ENCODE measurements around the gene RIN1. TPM values are rescaled to one million over a fixed set of nuclear protein-coding genes. Genes with fewer than 3 reads are reported as not detected.

The RIN1 gene
- polyA plus RNA-seq, 1 experiment: 6.7 TPM

DNA sequence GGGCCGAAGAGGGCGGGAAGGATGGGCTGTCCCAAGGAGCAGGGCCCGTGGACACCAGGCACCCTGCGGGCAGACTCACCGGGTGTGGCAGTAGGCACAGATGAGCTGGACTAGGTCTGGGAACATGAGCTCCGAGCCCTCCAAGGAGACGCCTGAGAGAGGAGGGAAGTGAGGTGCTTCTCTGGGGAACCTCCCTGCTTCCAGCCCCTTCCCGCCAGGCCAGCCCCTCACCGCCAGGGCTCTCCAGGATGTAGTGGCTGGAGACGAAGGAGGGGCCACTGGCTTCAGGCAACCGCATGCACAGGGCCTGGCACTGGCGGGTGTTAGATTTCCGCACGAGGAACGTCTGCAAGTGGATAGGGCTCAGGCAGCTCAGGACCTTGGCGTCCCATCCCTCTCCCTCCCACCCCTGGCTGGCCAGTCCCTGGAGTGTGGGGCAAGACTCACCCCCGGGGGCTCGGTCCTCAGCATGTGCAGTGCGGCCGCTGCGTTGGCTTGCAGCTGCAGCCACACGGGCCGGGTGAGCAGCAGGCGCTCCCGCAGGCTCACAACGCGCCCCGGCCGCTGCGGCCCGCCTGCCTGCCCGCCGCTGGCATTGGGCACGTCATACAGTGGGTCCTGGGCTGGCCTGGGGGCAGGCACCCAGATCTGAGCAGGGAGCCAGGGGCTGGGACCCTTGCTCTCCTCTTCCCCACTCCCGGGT, 552 bp downstream of the RIN1 start:
- POLR2A ChIA-PET: interaction anchor here (0.5 to 3.7 kb wide), 15 partner anchors 9 to 779 kb away, joined by 3 to 99 read pairs (median 5); partner anchors contain the start of genes B4GAT1, BRMS1, CD248 and YIF1A

DNA sequence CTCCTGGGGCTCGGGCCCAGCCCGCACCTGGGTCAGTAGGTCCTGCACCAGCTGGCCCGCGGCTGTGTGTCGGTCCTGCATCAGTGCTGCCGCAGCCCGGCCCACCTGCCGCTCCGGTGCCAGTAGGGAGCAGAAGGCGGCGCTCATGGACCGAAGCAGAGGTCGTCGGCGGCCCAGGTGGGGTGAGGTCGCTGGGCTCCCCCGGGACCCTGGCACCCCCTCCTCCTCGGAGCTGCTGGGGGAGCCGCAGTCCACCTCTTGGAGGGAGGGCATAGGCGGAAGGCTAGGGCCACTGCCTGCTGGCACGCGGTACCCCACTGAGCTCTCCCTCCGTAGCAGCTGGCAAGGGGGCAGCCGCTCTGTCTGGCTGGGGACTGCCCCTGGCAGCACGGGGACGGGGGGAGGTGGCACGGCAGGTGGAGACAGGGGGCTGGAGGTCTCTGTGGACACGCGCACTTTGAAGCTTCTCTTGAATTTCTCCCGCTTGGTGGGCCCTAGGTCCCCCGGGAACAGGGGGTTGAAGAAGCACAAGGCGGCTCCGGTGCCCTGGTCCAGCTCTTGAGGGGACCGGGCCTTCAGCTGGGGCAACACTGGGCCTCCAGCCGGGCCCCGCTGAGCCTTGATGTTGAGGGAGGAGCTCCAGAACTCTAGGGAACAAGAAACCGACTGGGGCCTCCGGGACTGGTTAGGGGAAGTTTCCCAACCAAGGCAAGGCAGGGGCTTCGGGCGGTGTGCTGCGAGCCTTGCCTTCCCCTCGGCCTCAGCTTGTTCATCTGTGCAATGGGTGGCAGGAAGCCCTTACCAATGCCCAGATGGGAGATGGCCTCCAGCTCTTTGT, 1.4 kb downstream of the RIN1 start:
- POLR2A ChIA-PET: interaction anchor here (0.5 to 3.7 kb wide), 6 partner anchors 10 to 778 kb away, joined by 4 to 99 read pairs (median 17); partner anchors contain the start of genes BRMS1, CD248 and YIF1A
- H3K9me3 ChIP-seq (ENCODE audit: control insufficient read depth, insufficient read depth, low read length): peaks cover 3% of the 10 kb centered on the region; the same call in 1 of the 2 replicates
- CTCF ChIA-PET: interaction anchor here (0.6 to 2.3 kb wide), 4 partner anchors 13 to 54 kb away, joined by 4 to 64 read pairs (median 6); partner anchors contain the start of gene YIF1A
- H3K27me3 ChIP-seq (ENCODE audit: control insufficient read depth, insufficient read depth, low read length): no peaks in the 10 kb centered on the region
- peak overlapping the region; percentile 85 for H3K4me3 ChIP-seq (ENCODE audit: low read depth, low read length)
- no peak for DNase-seq (ENCODE audit: low read depth, low spot score)
- H3K27ac ChIP-seq (ENCODE audit: low read depth, low read length): peak overlapping the region; percentile 97
- TF ChIP-seq, protein P1, sequence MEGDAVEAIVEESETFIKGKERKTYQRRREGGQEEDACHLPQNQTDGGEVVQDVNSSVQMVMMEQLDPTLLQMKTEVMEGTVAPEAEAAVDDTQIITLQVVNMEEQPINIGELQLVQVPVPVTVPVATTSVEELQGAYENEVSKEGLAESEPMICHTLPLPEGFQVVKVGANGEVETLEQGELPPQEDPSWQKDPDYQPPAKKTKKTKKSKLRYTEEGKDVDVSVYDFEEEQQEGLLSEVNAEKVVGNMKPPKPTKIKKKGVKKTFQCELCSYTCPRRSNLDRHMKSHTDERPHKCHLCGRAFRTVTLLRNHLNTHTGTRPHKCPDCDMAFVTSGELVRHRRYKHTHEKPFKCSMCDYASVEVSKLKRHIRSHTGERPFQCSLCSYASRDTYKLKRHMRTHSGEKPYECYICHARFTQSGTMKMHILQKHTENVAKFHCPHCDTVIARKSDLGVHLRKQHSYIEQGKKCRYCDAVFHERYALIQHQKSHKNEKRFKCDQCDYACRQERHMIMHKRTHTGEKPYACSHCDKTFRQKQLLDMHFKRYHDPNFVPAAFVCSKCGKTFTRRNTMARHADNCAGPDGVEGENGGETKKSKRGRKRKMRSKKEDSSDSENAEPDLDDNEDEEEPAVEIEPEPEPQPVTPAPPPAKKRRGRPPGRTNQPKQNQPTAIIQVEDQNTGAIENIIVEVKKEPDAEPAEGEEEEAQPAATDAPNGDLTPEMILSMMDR (IDR thresholded peaks at IDR 0.05; ENCODE audit: low read depth, low read length): no peak

More for the DNA sequence above, 552 bp downstream of the RIN1 start:
- Histone ChIP-seq H3K27me3 (ENCODE audit: control insufficient read depth, insufficient read depth, low read length) (no peaks in the 10 kb centered on the region), H3K9me3 (ENCODE audit: control insufficient read depth, insufficient read depth, low read length) (peaks cover 3% of the 10 kb centered on the region; the same call in 1 of the 2 replicates), H3K27ac (ENCODE audit: low read depth, low read length) (peak overlapping the region; percentile 97), H3K4me3 (ENCODE audit: low read depth, low read length) (peak overlapping the region; percentile 85)
- CTCF ChIA-PET: interaction anchor here (0.7 to 2.3 kb wide), 10 partner anchors 9 to 54 kb away, joined by 3 to 64 read pairs (median 4); partner anchors contain the start of genes BRMS1, CD248 and YIF1A
- no peak for DNase-seq (ENCODE audit: low read depth, low spot score)
- TF ChIP-seq, protein P1 (IDR thresholded peaks at IDR 0.05; ENCODE audit: low read depth, low read length): no peak

DNA sequence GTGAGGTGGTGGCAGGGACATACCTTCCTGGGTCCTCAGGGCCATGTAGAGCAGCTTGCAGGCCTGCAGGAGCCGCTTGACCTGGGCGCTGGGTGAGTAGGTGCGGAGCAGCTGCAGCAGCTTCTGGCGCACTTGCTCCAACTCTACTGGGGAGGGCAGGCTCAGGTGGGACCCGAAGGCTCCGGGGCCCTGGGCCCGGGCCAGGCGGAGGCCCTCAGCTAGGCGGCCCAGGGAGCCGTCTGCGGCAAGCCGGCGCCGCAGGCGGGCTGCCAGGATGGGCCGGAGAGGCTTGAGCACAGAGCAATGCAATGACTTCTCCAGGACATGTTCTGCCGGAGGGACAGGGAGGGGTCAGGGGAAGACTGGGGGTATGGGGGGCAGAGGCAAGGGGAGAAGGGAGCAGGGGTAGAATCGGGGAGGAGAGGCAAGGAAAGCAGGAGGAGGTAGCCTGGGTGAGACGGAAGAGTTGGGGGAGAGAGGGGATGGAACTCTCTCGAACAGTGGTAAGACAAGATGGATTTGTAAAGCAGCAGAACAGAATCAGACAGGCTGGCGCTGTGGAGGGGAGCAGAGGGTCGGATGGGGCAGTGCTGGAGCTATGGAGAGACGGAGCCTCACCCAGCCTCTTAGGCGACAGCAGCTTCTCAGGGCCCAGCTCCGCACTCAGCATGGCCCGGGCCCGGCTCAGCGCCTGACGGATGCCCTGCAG, 2.2 kb downstream of the RIN1 start:
- DNase-seq (ENCODE audit: low read depth, low spot score): no peak
- Histone ChIP-seq H3K4me3 (ENCODE audit: low read depth, low read length) (peak overlapping the region; percentile 85), H3K9me3 (ENCODE audit: control insufficient read depth, insufficient read depth, low read length) (peaks cover 3% of the 10 kb centered on the region; the same call in 1 of the 2 replicates), H3K27me3 (ENCODE audit: control insufficient read depth, insufficient read depth, low read length) (no peaks in the 10 kb centered on the region), H3K27ac (ENCODE audit: low read depth, low read length) (no peak overlapping the region)
- TF ChIP-seq, protein P1 (IDR thresholded peaks at IDR 0.05; ENCODE audit: low read depth, low read length): no peak
- POLR2A ChIA-PET: interaction anchor here (1.7 to 3.7 kb wide), 4 partner anchors 17 to 45 kb away, joined by 5 to 99 read pairs (median 38); partner anchors contain the start of genes CD248 and YIF1A
- CTCF ChIA-PET: interaction anchor here (0.5 to 6.0 kb wide), 4 partner anchors 21 to 564 kb away, joined by 4 to 64 read pairs (median 34); partner anchors contain the start of gene YIF1A

DNA sequence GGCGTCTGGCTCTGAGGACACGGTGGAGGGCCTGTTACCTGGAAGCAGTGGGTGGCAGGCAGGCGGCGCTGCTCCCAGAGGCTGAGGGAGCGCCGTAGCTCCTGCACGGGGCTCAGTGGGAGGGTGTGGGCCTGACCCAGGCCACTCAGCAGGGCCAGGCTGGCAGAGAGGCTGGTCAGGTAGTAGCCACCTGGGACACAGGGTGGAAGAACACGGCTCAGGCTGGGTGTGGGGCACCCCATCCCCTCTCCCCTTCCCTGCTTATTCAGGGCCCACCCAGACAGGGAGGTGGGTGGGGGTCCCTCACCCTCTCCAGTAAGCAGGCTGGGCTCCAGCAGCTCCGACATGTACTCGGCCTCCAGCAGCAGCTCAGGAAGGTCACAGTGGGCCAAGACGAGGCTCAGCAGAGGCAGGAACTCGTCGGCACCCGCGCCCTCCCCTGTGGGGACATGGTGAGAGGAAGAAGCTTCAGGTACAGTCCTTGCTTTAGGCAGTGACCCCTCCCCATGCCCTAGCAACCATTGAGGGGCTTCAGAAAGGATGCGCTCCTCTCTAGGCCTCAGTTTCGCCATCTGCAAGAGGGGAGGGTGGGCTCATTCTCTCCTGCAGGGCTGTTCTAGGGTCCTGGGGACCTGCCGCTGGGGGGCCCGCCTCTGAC, 2.9 kb downstream of the RIN1 start:
- CTCF ChIA-PET: interaction anchor here (0.5 to 6.0 kb wide), 2 partner anchors 21 to 564 kb away, joined by 6 to 62 read pairs; no protein-coding TSS in a partner anchor
- DNase-seq (ENCODE audit: low read depth, low spot score): no peak

More for the DNA sequence above, 2.9 kb downstream of the RIN1 start:
- POLR2A ChIA-PET: interaction anchor here (3.7 kb wide), 1 partner anchor 21 kb away, joined by 99 read pairs; no protein-coding TSS in a partner anchor
- TF ChIP-seq, protein P1 (IDR thresholded peaks at IDR 0.05; ENCODE audit: low read depth, low read length): no peak
- Histone ChIP-seq H3K9me3 (ENCODE audit: control insufficient read depth, insufficient read depth, low read length) (peaks cover 3% of the 10 kb centered on the region; the same call in 1 of the 2 replicates), H3K27me3 (ENCODE audit: control insufficient read depth, insufficient read depth, low read length) (no peaks in the 10 kb centered on the region), H3K27ac (ENCODE audit: low read depth, low read length) (no peak overlapping the region), H3K4me3 (ENCODE audit: low read depth, low read length) (no peak overlapping the region; the same call in 1 of the 2 replicates)

Data from AG04450 (cell line).